Cardiac fibroblast (primary cell): Measurements from ENCODE around the gene TWIST2.

Source experiments
- DNase-seq, 2 donors: peaks; one replicate each; pipeline versions ENCODE4 v3.0.0 to v3.0.0-alpha.2; 2010; ENCODE audit warnings: low read depth in 2 of 2
- H3K4me3 ChIP-seq, 2 donors: replicated peaks in 1 of 2; 1 replicate in 1 of 2; 2 replicates in 1 of 2; pipeline ENCODE4 v1.5.1; 2011; ENCODE audit warnings: low read depth in 2 of 2, low read length in 2 of 2, mild to moderate bottlenecking in 2 of 2, moderate library complexity in 1 of 2
- CTCF ChIP-seq: IDR thresholded peaks from one replicate; pipeline ENCODE4 v1.5.1; 2011; ENCODE audit warnings: low read depth, mild to moderate bottlenecking, low read length, inconsistent platforms

TWIST2 gene

DNA sequence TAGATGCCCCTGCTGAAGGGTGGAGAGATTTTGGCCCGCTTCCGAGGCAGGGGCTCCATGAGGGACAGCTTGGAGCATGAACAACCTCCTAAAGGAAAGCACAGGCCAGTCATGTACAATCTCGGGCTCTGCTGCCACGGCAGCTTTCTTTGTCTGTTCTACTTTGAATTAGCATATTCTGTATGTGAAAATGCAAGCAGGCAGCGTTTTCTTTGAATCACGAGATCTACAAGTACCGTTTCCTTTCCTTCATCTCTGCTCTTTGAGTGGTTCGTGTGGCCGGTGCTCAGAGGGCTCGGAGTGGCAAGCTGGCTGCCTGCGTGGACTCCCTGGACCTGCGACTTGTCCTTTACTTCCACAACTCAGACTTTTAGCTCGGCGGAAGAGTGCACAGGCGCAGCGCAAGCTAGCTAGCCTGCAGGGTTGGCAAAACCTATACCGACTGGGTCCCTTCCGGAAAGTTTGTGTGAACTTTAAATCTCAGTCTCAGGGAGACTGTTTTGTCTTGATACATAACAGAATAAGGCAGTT is 6.9 kb downstream of the TWIST2 start:
- TF ChIP-seq CTCF: no peak
- DNase-seq: no peak
- no peak overlapping the region for H3K4me3 ChIP-seq

DNA sequence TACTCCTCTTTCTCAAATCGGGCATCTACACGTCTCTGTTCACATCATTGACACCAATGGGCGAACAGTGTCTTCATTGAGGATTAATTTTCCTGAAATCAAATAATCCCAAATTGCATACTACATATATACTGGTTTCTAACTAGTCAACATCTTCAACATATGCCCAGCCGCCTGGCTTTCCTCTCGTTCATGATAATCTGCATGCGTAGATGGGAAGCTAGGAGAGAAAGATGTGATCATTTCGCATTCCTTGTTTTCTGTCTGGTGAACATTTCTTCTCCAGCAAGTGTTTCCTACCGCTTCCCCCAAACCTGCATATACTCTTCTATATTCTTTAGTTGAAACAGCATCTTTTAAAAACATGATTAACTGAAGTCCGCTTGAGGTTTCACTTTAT is 7.4 kb downstream of the TWIST2 start:
- H3K4me3 ChIP-seq: no peak overlapping the region
- no peak for DNase-seq
- TF ChIP-seq CTCF: no peak

GRCh38 chr2:238855891-238856580 is 8.2 kb downstream of the TWIST2 start:
- no peak for TF ChIP-seq CTCF
- no peak overlapping the region for H3K4me3 ChIP-seq
- DNase-seq: no peak

DNA sequence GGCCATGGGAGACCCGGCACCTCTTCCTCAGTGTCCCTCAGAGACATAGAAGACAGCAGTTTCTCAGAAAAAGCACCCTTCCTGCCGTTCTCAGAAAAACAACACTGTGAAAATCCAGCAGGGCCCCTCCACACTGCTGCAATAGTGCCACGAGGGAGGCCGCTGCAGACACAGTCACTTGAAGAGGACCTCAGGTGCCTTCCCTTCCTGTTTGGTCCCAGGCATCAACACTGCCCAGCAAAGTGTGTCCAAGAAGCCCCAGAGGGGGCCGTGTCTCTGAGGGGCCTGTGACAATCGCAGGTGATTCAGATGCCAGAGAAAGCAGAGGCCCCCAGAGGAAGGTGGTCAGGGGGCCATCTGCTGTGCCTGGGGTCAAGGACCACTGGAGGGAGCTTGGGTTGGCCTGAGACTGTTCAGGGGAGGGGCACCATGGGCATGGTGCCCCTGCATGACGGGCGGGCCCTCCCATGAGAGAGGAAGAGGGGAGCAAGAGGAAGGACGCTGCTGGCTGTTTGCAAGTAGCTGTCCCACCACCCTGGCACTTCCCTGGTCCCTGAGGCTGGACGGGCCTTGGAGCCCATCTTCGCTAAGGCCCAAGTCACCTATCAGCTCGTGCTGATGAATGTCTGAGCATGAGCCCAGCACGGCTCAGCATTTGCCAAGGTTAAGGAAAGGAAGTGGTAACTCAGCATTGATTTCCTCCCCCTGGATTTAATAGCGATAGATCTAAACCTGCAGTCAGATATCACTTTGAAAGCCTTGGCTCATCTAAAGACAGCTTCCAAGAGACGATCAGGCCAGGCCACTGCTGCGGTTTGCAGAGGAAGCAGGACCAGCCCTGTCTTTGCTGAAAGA is 9.1 kb downstream of the TWIST2 start:
- no peak for DNase-seq
- no peak overlapping the region for H3K4me3 ChIP-seq
- TF ChIP-seq CTCF: no peak

DNA sequence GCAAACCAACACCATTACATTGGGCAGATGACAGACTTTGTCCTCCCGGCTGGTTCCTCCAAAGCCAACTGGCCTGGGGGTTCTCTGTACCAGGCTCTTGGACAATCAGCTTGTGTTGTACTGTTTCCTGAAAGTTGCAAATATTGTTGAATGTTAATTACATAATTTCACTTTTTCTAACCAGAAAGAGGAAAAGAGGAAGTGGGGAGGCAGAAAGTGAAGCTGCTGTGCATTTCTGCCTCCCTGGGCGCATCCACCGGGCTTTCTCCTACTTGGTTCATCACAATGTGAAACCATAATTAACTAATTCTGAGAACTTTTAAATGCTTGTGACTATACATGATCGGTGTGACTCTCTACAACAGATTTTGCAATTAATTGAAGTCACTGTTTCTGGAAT is 10.1 kb downstream of the TWIST2 start:
- TF ChIP-seq CTCF: no peak
- no peak overlapping the region for H3K4me3 ChIP-seq
- no peak for DNase-seq

GRCh38 chr2:238859636-238860347 is 11.9 kb downstream of the TWIST2 start:
- DNase-seq: no peak
- H3K4me3 ChIP-seq: no peak overlapping the region
- TF ChIP-seq CTCF: no peak
